NCI-H2227 treated with DMSO at 0.1 percent for 48 hours (cell line): ENCODE results near the gene PVALB.

Source experiments
- DNase-seq: peaks from one replicate; lab custom pipeline; 2025; lab: John Stamatoyannopoulos, UW

PVALB gene, protein sequence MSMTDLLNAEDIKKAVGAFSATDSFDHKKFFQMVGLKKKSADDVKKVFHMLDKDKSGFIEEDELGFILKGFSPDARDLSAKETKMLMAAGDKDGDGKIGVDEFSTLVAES

DNA sequence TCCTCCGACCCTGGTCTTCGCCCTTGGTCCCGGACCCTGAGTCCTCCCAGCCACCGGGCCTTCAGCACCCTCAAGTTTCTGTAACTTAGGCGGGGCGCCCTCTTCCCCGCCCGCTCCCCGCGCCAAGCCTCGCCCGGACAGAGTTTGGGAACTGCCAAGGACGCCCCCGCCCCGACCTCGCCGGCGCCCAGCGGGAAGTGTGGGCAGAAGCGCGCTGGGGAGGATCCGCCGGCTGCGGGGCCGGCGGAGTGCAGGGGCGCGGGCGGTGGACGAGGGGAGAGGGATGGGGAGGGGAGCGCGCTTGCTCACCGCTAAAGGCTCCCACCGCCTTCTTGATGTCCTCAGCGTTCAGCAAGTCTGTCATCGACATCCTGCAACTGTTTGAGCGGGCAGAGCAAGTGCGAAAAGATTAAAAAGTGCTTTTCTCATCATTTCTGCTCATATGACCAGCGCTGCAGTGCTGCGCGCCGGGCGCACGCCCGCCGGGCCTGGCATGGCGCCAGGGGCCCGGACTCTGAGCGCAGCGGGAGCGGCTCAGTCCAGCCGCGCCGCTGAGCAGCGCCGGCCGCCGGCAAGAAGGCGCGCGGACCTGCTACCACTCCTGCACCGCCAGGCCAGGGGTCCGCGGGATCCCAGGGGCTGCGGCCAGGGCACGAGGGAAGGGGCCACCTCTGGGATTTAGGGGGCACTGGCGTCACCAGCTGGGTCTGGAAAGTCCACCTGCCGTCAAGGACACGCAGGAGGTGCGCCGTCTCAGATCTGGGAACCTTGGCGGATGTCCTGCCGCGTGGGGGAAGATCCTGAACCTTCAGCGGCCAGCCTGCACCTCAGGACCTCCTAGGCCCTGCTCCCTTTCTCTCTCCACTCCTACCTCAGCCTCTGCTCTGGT lies at the start of gene PVALB:
Gene PVALB, minus strand, starts transcription at position 400 of the 889 bp plus-strand sequence. Its CDS starts 30 bp downstream, at position 370.
- peak; percentile 14 for DNase-seq

DNA sequence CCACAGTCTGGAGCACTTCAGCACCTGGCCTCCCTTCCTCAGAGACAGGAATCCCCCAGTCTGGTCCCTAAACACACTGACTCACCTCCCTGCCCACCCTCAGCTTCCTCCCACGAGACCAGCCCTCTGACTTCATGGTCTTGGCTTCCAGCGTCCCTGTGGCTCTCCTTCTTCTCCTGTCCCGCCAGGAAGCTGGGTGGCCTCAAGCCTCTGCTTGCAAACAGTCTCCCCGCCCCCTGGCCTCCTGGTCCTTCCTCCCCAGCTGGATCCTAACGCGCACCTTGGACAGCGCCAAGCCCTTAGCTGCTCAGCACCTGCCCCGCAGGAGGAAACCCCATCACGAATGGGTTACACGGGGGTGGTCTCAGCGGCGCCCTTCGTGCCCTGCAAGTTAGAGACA lies 48.5 kb upstream of the PVALB start:
- DNase-seq: no peak

DNA sequence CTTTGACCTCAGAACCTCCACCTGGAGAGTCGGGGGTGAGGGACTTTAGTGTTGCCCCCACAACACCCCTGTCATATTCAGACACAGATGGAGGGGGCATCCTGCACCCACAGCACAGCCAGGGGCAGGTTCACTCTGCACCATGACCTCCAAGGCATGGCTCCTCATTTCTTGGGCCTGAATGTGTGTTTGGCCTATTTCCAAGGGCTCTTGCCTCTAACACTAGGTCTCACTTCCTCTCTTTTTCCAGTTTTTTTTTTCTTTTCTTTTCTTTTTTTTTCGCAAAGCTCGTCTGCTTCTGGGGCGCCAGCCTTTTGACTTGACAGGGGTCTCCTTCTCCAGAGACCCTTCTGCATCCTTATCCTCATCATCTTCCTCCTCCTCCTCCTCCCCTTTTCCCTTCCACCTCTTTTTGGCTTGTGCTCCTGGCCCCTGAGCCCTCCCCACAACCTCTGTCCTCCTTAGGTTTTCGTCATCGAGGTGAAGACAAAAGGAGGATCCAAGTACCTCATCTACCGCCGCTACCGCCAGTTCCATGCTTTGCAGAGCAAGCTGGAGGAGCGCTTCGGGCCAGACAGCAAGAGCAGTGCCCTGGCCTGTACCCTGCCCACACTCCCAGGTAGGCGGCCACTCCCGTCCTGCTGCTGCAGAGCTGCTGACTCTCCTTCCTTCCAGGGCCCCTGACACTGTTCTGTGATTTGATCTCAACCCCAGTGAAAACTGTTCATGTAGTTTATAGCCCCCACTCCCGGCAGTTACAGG lies 47.8 kb upstream of the PVALB start:
- DNase-seq: no peak

DNA sequence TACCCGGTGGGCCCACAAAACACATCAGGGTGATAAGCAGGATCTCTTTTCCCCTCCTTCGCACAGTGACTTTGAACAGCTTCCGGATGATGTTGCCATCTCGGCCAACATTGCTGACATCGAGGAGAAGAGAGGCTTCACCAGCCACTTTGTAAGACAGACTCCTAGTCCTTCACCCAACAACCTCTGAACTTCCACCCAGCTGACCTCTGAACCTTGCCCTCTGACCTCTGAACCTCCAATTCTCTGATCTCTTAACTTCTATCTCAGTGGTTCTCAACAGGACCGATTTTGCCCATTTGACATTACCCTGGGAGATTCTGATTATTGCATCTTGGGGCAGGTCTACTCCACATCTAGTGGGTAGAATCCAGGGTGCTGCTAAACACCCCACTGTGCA lies 47.1 kb upstream of the PVALB start:
- no peak for DNase-seq

DNA sequence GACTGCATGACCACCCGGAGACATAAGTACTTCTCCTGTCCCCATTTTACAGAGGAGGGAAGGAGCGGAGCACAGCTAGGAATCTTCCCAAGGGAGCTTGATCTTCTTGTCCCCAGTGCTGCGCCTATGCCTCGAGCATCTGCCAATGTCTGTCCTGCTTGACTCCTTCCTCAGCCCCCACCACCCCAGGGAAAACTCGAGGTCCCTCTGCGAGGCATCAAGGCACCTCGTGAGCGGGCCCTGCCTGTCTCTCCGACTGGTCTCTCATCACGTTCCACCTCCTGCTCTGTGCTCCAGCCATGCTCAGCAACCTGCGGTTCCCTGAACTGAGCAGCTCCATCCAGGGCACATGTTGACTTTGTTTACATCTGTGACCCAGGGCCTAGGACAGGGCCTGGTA lies 46.4 kb upstream of the PVALB start:
- no peak for DNase-seq

DNA sequence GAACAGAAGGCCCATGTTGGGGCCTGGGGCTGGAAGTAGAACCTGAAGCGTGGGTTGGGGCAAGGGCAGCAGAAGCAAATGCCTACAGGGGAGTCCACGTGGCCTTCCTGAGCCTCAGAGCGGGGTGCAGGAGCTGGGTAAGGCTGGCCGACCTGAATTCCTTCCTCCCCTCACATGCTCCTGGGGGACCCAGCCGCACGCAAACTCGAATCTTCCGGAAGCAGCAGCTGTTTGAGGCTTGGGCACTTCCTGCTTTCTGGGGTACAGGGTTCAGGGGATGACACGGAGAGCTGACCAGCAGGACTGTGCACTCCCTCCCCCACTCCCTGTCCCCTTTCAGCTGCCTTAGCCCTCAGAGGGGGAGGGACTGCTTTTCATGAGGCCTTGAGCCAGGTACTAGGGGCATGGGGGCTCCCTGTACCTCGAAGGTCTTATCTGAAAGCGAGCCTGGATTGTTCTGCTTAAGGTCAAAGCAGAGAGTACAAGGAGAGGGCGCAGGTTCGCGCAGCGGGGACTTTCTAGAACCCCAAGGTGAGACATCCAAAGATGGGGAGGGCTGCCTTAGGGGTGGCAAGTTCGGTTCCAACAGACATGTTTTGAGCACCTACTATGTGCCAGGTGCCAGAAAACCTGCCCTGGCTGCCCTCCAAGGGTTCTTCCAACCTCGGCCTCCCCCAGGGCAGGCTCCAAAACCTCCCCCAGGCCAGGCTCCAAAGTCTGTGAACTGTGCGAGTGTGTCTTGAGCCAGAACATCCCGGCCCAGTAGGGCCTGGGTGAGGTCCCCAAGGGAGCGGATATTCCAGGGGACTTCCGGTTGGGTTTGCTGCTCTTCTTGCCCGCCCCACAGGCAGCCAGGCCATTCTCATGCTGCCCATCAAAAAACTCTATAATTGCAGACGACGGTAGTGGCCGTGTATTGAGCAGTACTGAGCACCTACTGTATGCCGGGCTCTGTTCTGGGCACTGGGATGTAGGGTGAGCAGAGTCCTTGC lies 45.7 kb upstream of the PVALB start:
- DNase-seq: no peak

DNA sequence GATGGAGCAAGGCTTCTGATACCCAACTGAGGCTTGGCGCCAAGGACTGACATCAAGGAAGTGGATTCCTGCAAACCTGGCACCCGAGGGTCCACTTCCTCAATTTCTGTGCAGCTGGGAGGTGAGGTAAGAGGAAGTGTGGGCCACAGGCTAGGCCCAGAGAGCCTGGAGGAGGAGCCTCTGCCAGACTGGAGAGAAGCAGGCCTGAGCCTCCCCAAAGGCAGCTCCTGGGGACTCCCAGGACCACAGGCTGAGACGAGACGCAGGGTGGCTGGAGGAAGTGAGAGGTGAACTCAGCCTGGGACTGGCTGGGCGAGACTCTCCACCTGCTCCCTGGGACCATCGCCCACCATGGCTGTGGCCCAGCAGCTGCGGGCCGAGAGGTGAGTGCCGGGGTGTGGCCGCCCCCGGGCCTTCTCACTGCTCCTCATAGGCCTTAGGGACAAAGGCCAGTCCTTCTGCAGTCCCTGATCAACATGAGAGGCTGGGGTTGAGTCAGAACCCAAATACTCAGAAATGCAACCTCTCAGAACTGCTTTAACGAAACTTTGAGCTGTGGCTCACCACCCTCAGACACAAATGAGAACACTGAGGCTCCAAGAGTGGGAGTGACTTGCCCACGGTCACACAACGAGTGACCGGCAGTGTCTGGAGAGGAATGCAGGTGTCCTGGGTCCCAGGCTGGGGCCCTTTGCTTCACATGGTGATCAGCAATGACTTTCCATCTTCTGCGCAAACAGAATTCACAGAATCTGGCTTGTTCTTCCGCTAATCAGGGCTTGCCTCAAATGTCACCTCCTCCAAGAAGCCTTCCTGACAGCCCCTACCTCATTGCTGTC lies 44.2 kb upstream of the PVALB start, which contains the start of gene NCF4:
Gene NCF4, plus strand, starts transcription at position 186 of the 839 bp plus-strand sequence. Its CDS starts 166 bp downstream, at position 352.
- DNase-seq: no peak

DNA sequence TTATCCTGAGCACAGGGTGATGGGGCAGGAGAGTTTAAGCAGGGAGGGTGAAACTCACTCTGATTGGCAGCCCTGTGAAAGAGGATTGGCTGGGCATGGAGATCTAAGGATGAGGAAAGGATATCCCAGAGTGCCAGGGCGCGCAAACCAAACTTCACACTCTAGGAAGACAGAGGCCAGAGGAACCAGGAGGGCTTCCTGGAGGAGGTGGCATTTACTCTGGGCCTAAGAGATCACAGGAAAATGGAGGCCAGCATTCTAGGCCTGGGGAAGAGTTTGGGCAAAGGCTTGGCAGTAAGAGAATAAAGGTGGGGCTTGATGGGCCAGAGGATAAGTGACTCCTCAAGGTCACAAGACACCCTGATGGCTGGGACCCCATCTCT lies 43.6 kb upstream of the PVALB start:
- DNase-seq: no peak

DNA sequence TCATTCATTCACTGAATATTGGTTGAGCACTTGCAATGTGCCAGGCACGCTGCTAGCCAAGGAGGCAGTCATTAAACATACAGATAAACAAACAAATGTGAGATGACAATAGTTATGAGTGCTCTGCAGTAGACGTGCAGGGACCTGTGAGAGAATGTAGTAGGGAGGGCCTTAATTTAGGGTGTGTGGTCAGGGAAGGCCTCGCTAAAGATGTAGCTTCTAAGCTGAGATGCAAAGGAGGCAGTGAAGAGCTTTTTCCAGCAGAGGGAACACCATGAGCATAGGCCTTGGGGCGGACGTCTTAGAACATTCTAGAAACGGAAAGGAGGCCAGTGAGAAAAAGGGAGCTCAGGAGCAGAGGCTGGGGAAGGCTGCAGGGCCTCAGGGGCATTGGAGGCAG lies 43.2 kb upstream of the PVALB start:
- DNase-seq: no peak

DNA sequence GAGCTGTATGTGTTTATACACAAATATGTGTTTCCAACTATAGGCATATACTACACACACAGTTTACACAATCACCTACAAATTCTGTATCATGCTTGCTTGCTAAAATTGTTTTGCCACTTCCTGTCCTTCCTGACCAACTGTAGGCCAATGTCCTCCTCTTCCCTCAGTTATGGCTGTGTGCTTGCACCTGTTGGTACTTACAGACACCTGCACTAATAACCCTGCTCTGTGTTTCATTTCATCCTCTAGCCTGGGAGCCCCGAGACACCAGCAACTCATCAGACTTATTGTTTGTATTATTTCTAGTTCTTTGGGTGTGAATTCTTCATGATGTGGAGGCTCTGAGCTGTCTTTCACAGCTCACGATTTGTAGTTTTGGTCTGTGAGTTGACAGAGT lies 42.1 kb upstream of the PVALB start:
- DNase-seq: no peak

DNA sequence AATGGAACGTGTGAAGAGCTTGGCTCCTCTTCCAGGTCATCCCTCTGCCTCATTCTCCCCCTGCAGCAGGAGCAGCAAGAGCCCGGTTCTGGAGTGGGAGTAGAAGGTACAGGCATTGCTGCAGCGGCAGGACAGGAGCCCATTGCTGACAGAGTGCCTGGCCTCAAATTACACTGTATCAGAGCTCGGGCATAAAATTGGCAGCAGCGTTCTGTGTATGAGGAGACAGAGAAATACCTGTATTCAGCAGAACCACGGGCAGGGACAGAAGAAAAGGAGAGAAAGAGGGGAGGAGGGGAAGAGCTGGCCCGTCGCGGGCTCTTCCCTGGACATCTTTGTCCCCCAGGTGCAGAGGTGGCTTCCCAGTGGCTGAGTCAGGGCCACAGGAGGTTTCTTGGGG lies 41.3 kb upstream of the PVALB start:
- DNase-seq: no peak

DNA sequence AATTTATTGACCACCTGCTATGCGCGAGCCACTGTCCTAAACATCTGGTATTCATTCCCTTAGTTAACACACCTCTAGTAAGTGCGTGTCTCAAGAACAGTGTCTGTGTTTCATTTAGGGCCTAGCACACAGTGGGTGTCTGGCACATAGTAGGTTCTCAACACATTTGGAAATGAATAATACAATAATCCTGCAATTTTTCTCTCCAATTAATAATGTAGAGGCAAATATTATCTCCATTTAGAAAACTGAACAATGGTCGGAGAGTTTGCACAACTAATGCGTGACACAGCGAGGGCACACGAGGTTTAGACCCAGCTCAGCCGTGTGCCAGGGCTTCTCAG lies 39.9 kb upstream of the PVALB start:
- DNase-seq: no peak

DNA sequence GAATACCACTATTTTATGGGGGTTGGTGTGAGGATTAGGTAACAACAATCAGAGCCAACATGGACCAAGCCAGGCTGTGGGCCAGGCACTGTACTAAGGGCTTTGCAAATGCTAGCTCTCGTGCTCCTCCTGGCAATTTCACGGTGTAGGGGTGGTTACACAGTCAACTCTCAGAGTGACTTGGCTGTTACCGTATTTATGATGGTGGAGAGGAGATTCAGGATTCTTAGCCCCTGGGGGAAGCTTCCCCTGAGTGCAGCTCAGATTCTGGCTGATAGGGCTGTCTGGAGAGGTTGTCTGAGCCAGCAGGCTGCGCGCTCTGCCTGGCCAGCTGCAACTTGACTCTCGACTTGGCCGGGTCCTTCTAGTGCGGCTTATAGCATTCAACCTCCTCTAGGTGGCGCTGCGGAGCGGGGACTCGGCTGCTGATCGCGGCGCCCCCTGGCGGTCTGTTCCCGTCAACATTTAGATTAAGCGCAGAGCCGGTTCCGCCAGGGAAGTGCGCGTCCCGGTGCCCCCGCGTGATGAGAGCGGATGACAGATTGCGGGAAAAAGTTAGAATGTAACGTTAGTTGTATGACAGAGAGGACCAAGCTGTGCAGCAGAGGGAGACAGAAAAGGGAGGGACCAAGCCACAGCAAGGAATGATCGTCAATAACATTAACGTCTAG lies 39.4 kb upstream of the PVALB start:
- DNase-seq: peak; percentile 86

DNA sequence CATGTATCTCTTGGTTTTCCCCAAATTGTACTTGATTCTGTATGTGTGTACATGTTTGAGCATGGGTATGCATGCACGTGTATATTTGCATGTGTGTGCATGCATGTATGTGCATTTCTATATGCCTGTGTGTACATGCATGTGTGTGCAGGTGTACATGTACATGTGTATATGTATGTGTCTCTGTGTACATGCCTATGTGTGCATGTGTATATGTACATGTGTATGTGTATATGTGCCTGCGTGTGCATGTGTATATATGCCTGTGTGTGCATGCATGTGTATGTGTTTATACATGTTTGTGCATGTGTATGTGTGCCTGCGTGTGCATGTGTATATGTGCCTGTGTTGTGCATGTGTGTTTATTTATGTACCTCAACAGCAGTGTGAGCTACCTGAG lies 38.6 kb upstream of the PVALB start:
- no peak for DNase-seq

DNA sequence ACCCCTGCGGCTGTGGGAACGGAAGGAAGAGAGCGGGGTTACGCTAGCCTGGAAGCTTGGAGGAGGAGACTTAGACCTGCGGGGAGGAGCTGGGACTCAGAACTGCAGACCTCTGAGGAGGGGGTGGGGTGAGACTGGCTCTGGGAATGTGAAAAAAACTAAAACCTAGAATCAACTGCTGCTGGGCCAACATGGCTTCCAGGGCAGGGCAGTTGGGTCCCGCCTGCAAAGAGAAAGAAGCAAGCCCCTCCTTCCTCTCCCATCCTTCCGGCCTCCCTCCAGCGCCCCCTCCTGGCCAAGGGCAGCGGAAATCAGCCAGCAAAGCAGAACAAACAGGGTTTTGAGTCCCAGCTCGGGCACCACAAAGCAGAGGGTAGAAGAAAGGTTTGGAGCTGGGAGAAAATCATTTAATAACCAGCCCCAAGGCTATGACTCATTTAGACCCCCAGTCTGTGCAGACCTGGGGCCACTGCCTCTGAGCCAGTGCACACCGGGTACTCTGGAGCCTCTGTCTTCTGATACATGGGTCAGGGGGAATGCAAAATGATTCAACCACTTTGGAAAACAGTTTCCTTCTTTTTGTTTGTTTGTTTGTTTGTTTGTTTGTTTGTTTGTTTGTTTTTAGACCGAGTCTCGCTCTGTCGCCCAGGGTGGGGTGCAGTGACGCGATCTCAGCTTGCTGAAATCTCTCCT lies 36.7 kb upstream of the PVALB start:
- DNase-seq: no peak

DNA sequence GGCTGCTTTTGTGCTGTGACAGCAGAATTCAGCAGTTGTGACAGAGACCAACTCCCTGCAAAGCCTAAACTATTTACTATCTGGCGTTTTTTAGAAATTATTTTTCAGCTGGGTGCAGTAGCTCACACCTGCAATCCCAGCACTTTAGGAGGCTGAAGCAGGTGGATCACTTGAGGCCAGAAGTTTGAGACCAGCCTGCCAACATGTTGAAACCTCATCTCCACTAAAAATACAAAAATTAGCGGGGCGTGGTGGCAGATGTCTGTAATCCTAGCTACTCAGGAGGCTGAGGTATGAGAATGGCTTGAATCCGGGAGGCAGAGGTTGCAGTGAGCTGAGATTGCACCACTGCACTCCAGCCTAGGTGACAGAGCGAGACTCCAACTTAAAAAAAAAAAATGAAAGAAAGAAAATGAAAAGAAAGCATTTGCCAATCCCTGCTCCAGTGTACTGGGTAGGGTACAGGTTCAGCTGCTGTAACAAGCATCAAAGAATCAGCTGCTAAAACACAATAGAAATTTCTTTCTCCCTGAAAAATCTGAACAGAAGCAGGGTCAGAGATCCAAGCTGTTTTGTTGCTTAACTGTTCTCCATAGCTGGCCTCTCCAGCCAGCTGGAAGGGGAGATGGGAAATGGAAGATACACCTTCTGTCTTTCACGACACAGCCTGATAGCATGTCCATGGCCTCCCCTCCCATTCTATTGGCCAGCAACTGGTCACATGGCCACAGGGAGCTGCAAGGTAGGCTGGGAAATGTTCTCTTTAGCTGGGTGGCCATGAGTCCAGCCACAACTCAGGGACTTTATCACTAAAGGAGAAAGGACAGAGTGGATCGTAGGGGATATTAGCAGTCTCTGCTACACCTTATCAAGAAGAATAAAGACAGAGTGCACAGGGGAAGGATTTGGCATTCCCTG lies 35.5 kb upstream of the PVALB start:
- DNase-seq: no peak

DNA sequence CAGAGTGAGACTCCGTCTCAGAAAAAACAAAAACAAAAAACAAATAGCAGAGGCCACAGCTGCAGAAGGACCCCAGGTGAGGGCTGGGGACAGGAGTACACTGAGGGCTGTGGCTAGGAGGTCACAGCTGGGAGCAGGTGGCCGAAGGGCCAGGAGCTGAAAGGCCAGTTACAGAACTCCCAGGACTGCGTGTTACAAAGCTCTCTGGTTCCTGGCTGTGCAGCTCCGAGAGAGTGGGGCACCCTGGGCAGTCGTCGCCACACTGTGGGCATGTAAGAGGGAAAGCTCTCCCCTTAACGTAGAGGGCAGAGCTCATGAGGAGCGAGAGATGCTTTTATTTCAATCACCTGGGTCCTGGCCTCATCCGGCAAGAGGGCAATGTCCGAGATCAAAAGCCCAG lies 33.8 kb upstream of the PVALB start:
- no peak for DNase-seq

DNA sequence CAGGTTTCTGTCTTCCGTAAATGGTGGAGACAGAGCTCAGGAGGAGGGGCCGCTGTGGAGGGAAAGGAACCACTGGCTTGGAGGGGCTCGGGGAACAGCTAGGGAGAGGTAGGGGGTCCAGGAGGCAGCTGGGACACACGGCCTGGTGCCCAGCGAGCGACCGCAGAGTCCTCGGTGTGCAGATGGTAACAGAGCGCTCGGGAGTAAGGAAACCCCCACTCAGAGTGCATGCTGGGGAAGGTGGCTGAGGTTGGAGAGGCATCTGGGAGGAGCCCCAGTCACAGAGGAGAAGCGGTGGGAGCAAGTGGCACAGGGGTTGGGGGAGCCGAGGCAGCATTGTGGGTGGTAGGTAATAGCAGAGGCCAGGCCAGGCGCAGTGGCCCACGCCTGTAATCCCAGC lies 33.2 kb upstream of the PVALB start:
- no peak for DNase-seq

DNA sequence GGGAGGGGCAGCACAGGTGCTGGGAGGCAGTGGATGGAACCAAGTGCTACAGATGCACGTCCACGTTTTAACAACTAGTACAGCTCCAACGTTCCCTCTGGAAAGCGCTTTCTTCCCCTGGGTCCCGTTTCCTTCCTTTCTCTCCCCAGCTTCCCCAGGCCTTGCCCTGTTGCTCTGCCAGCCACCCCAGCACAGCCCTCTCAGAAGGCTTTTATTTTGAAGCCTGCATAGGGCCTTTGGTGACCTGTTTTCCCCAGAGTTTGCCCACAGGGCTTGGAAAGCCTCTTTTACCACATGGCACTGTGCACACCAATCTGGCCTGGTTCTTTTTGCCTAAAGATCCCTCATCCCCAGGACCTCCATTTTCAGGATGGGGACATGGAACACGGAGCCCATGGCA lies 30.1 kb upstream of the PVALB start:
- DNase-seq: no peak
